Measurements from ENCODE around the gene PCDHB15. TPM values are rescaled to one million over a fixed set of nuclear protein-coding genes. Genes with fewer than 3 reads are reported as not detected.
"Not testable (repeated sequence)": the region's sequence is repeated elsewhere in the genome, so short reads cannot be mapped to it uniquely, and the experiment has no call there.

Gene PCDHB15
- total RNA-seq, 1 experiment from 2014 or later, result 0.91 TPM

- no peak overlapping the region for H3K27ac Mint-ChIP-seq (ENCODE audit: low read depth, unreplicated experiment)
These were observed 8.5 kb upstream of the PCDHB15 start for GRCh38 chr5:141236516-141237313.

GRCh38 chr5:141241496-141241895 is 3.7 kb upstream of the PCDHB15 start:
- peaks cover 59% of the 10 kb centered on the region for H3K9me3 Mint-ChIP-seq (ENCODE audit: unreplicated experiment)
- H3K27me3 Mint-ChIP-seq (ENCODE audit: insufficient read depth, unreplicated experiment), result no peaks in the 10 kb centered on the region
- no peaks in the 10 kb centered on the region for H3K4me1 Mint-ChIP-seq (ENCODE audit: insufficient read depth, unreplicated experiment)
- DNase-seq (ENCODE audit: unreplicated experiment), result no peak
- BruUV-seq (replicated peaks), result no TSS peak
- POLR2A ChIA-PET, result no interaction called here
- no peak for TF ChIP-seq CTCF (IDR thresholded peaks at IDR 0.05; ENCODE audit: unreplicated experiment)
- H3K4me3 Mint-ChIP-seq (ENCODE audit: unreplicated experiment), result no peak overlapping the region
- CTCF ChIA-PET, result interaction anchor here (0.8 kb wide), 1 partner anchor 79 kb away, joined by 3 read pairs; no protein-coding TSS in a partner anchor
- intact Hi-C loops (cut with micrococcal nuclease), result no loop called here
- H3K27ac Mint-ChIP-seq (ENCODE audit: low read depth, unreplicated experiment), result no peak overlapping the region
- H3K36me3 Mint-ChIP-seq (ENCODE audit: insufficient read depth, unreplicated experiment), result peaks cover 33% of the 10 kb centered on the region

More at GRCh38 chr5:141236516-141237313, 8.5 kb upstream of the PCDHB15 start:
- peaks cover 40% of the 10 kb centered on the region for H3K9me3 Mint-ChIP-seq (ENCODE audit: unreplicated experiment)
- no peak overlapping the region for H3K4me3 Mint-ChIP-seq (ENCODE audit: unreplicated experiment)
- H3K4me1 Mint-ChIP-seq (ENCODE audit: insufficient read depth, unreplicated experiment), result no peaks in the 10 kb centered on the region
- no peaks in the 10 kb centered on the region for H3K27me3 Mint-ChIP-seq (ENCODE audit: insufficient read depth, unreplicated experiment)
- no TSS peak for BruUV-seq (replicated peaks)
- POLR2A ChIA-PET, result no interaction called here
- H3K36me3 Mint-ChIP-seq (ENCODE audit: insufficient read depth, unreplicated experiment), result peaks cover 28% of the 10 kb centered on the region
- no peak for DNase-seq (ENCODE audit: unreplicated experiment)
- CTCF ChIA-PET, result interaction anchor here (0.7 kb wide), 1 partner anchor 320 kb away, joined by 3 read pairs; no protein-coding TSS in a partner anchor
- TF ChIP-seq CTCF (IDR thresholded peaks at IDR 0.05; ENCODE audit: unreplicated experiment), result no peak
- intact Hi-C loops (cut with micrococcal nuclease), result no loop called here

- POLR2A ChIA-PET, result not testable (repeated sequence)
- H3K36me3 Mint-ChIP-seq (ENCODE audit: insufficient read depth, unreplicated experiment), result peaks cover 18% of the 10 kb centered on the region
These were observed 1.8 kb downstream of the PCDHB15 start for GRCh38 chr5:141246971-141247370.

GRCh38 chr5:141247434-141247833 is 2.2 kb downstream of the PCDHB15 start:
- not testable (repeated sequence) for BruUV-seq (replicated peaks)
- CTCF ChIA-PET, result interaction anchor here (1.0 to 1.3 kb wide), 2 partner anchors 24 to 277 kb away, joined by 3 read pairs; partner anchors contain the start of gene PCDHB14

More at GRCh38 chr5:141246971-141247370, 1.8 kb downstream of the PCDHB15 start:
- H3K27ac Mint-ChIP-seq (ENCODE audit: low read depth, unreplicated experiment); H3K4me1 Mint-ChIP-seq (ENCODE audit: insufficient read depth, unreplicated experiment); H3K27me3 Mint-ChIP-seq (ENCODE audit: insufficient read depth, unreplicated experiment); DNase-seq (ENCODE audit: unreplicated experiment); H3K4me3 Mint-ChIP-seq (ENCODE audit: unreplicated experiment); intact Hi-C loops (cut with micrococcal nuclease); BruUV-seq (replicated peaks): not testable (repeated sequence)
- CTCF ChIA-PET, result interaction anchor here (0.6 kb wide), 1 partner anchor 312 kb away, joined by 3 read pairs; no protein-coding TSS in a partner anchor
- H3K9me3 Mint-ChIP-seq (ENCODE audit: unreplicated experiment), result peaks cover 56% of the 10 kb centered on the region

GRCh38 chr5:141250576-141250975 is 5.4 kb downstream of the PCDHB15 start:
- H3K27ac Mint-ChIP-seq (ENCODE audit: low read depth, unreplicated experiment), result no peak overlapping the region
- TF ChIP-seq CTCF (IDR thresholded peaks at IDR 0.05; ENCODE audit: unreplicated experiment), result no peak
- peaks cover 41% of the 10 kb centered on the region for H3K9me3 Mint-ChIP-seq (ENCODE audit: unreplicated experiment)
- DNase-seq (ENCODE audit: unreplicated experiment), result no peak
- H3K4me3 Mint-ChIP-seq (ENCODE audit: unreplicated experiment), result no peak overlapping the region
- POLR2A ChIA-PET, result no interaction called here
- intact Hi-C loops (cut with micrococcal nuclease), result no loop called here
- BruUV-seq (replicated peaks), result no TSS peak
- peaks cover 16% of the 10 kb centered on the region for H3K36me3 Mint-ChIP-seq (ENCODE audit: insufficient read depth, unreplicated experiment)
- no peaks in the 10 kb centered on the region for H3K4me1 Mint-ChIP-seq (ENCODE audit: insufficient read depth, unreplicated experiment)
- H3K27me3 Mint-ChIP-seq (ENCODE audit: insufficient read depth, unreplicated experiment), result no peaks in the 10 kb centered on the region
- CTCF ChIA-PET, result interaction anchor here (1.7 to 2.4 kb wide), 2 partner anchors 27 to 70 kb away, joined by 5 to 8 read pairs; partner anchors contain the start of genes PCDHB14 and TAF7

More at GRCh38 chr5:141247434-141247833, 2.2 kb downstream of the PCDHB15 start:
- DNase-seq (ENCODE audit: unreplicated experiment); H3K4me1 Mint-ChIP-seq (ENCODE audit: insufficient read depth, unreplicated experiment); H3K4me3 Mint-ChIP-seq (ENCODE audit: unreplicated experiment); intact Hi-C loops (cut with micrococcal nuclease); H3K27me3 Mint-ChIP-seq (ENCODE audit: insufficient read depth, unreplicated experiment); POLR2A ChIA-PET; H3K27ac Mint-ChIP-seq (ENCODE audit: low read depth, unreplicated experiment): not testable (repeated sequence)
- Mint-ChIP-seq H3K9me3 (ENCODE audit: unreplicated experiment) (peaks cover 52% of the 10 kb centered on the region), H3K36me3 (ENCODE audit: insufficient read depth, unreplicated experiment) (peaks cover 16% of the 10 kb centered on the region)
